ENCODE measurements around the gene KRTAP19-5. TPM values are rescaled to one million over a fixed set of nuclear protein-coding genes. Genes with fewer than 3 reads are reported as not detected.

The KRTAP19-5 gene
- total RNA-seq, 1 donor from 2014 or later: not detected

GRCh38 chr21:30480145-30480544 lies 21.8 kb downstream of the KRTAP19-5 start, which contains the start of gene KRTAP19-1:
Gene KRTAP19-1 (minus strand): TSS chr21:30480367. CDS start chr21:30480317, 50 bp downstream.
- Mint-ChIP-seq H3K36me3 (ENCODE audit: unreplicated experiment) (no peaks in the 10 kb centered on the region), H3K9me3 (ENCODE audit: unreplicated experiment) (no peaks in the 10 kb centered on the region), H3K4me1 (ENCODE audit: unreplicated experiment) (no peaks in the 10 kb centered on the region), H3K27me3 (ENCODE audit: unreplicated experiment) (peaks cover 3% of the 10 kb centered on the region), H3K4me3 (ENCODE audit: unreplicated experiment) (no peak within 1 kb of the TSS), H3K27ac (ENCODE audit: unreplicated experiment) (no peak within 1 kb of the TSS)
- DNase-seq (ENCODE audit: extremely low spot score, unreplicated experiment): no peak
- TF ChIP-seq CTCF (IDR thresholded peaks at IDR 0.05): no peak

- no peaks in the 10 kb centered on the region for H3K4me1 Mint-ChIP-seq (ENCODE audit: unreplicated experiment)
These were observed 22.7 kb downstream of the KRTAP19-5 start for GRCh38 chr21:30479259-30479658.

GRCh38 chr21:30478004-30478403 lies 23.9 kb downstream of the KRTAP19-5 start:
- DNase-seq (ENCODE audit: extremely low spot score, unreplicated experiment): no peak
- TF ChIP-seq CTCF (IDR thresholded peaks at IDR 0.05): no peak
- H3K27ac Mint-ChIP-seq (ENCODE audit: unreplicated experiment): no peak overlapping the region
- H3K4me1 Mint-ChIP-seq (ENCODE audit: unreplicated experiment): no peaks in the 10 kb centered on the region
- H3K27me3 Mint-ChIP-seq (ENCODE audit: unreplicated experiment): peaks cover 3% of the 10 kb centered on the region
- no peaks in the 10 kb centered on the region for H3K36me3 Mint-ChIP-seq (ENCODE audit: unreplicated experiment)
- no peaks in the 10 kb centered on the region for H3K9me3 Mint-ChIP-seq (ENCODE audit: unreplicated experiment)
- H3K4me3 Mint-ChIP-seq (ENCODE audit: unreplicated experiment): no peak overlapping the region

More at GRCh38 chr21:30479259-30479658, 22.7 kb downstream of the KRTAP19-5 start:
- H3K36me3 Mint-ChIP-seq (ENCODE audit: unreplicated experiment): no peaks in the 10 kb centered on the region
- peaks cover 3% of the 10 kb centered on the region for H3K27me3 Mint-ChIP-seq (ENCODE audit: unreplicated experiment)
- no peak for DNase-seq (ENCODE audit: extremely low spot score, unreplicated experiment)
- H3K4me3 Mint-ChIP-seq (ENCODE audit: unreplicated experiment): no peak overlapping the region
- no peaks in the 10 kb centered on the region for H3K9me3 Mint-ChIP-seq (ENCODE audit: unreplicated experiment)
- no peak for TF ChIP-seq CTCF (IDR thresholded peaks at IDR 0.05)
- H3K27ac Mint-ChIP-seq (ENCODE audit: unreplicated experiment): no peak overlapping the region

GRCh38 chr21:30468900-30469714 lies 32.8 kb downstream of the KRTAP19-5 start:
- Mint-ChIP-seq H3K4me1 (ENCODE audit: unreplicated experiment) (peaks cover 1% of the 10 kb centered on the region), H3K9me3 (ENCODE audit: unreplicated experiment) (peaks cover 6% of the 10 kb centered on the region), H3K4me3 (ENCODE audit: unreplicated experiment) (no peak overlapping the region), H3K27ac (ENCODE audit: unreplicated experiment) (no peak overlapping the region), H3K27me3 (ENCODE audit: unreplicated experiment) (no peaks in the 10 kb centered on the region), H3K36me3 (ENCODE audit: unreplicated experiment) (no peaks in the 10 kb centered on the region)
- TF ChIP-seq CTCF (IDR thresholded peaks at IDR 0.05): no peak
- no peak for DNase-seq (ENCODE audit: extremely low spot score, unreplicated experiment)

- no peak for DNase-seq (ENCODE audit: extremely low spot score, unreplicated experiment)
- TF ChIP-seq CTCF (IDR thresholded peaks at IDR 0.05): peak; percentile 54
- no peaks in the 10 kb centered on the region for H3K9me3 Mint-ChIP-seq (ENCODE audit: unreplicated experiment)
- no peak overlapping the region for H3K27ac Mint-ChIP-seq (ENCODE audit: unreplicated experiment)
- no peak overlapping the region for H3K4me3 Mint-ChIP-seq (ENCODE audit: unreplicated experiment)
- no peaks in the 10 kb centered on the region for H3K36me3 Mint-ChIP-seq (ENCODE audit: unreplicated experiment)
- H3K27me3 Mint-ChIP-seq (ENCODE audit: unreplicated experiment): no peaks in the 10 kb centered on the region
- no peaks in the 10 kb centered on the region for H3K4me1 Mint-ChIP-seq (ENCODE audit: unreplicated experiment)
These were observed 38.2 kb downstream of the KRTAP19-5 start for GRCh38 chr21:30463713-30464112.

All from osteocyte (in vitro differentiated cells).